ENCODE measurements around the gene OPCML. TPM values are rescaled to one million over a fixed set of nuclear protein-coding genes. Genes with fewer than 3 reads are reported as not detected.

OPCML gene
- polyA plus RNA-seq, 3 donors, result not detected

GRCh38 chr11:133198438-133198837 is 333.9 kb downstream of the OPCML start:
- peaks cover 0 to 4% of the 10 kb centered on the region in 2 donors for H3K9me3 ChIP-seq (replicated peaks in 1 of 2; ENCODE audit: control insufficient read depth in 1 of 2, insufficient read depth in 1 of 2, low read length in 2 of 2)
- no peak overlapping the region for H2AFZ ChIP-seq (ENCODE audit: insufficient read depth, low read depth, low read length, poor library complexity, severe bottlenecking)
- H3K9ac ChIP-seq (ENCODE audit: insufficient read depth, low read length, poor library complexity, severe bottlenecking), result no peak overlapping the region
- intact Hi-C loops (cut with micrococcal nuclease), result no loop called here
- no peaks in the 10 kb centered on the region for H3K79me2 ChIP-seq (ENCODE audit: insufficient read depth, low read length)
- H3K4me1 ChIP-seq (ENCODE audit: control insufficient read depth in 1 of 2, insufficient read depth in 2 of 2, low read length in 2 of 2), result peaks cover 16 to 24% of the 10 kb centered on the region in 2 donors
- TF ChIP-seq, protein P1, sequence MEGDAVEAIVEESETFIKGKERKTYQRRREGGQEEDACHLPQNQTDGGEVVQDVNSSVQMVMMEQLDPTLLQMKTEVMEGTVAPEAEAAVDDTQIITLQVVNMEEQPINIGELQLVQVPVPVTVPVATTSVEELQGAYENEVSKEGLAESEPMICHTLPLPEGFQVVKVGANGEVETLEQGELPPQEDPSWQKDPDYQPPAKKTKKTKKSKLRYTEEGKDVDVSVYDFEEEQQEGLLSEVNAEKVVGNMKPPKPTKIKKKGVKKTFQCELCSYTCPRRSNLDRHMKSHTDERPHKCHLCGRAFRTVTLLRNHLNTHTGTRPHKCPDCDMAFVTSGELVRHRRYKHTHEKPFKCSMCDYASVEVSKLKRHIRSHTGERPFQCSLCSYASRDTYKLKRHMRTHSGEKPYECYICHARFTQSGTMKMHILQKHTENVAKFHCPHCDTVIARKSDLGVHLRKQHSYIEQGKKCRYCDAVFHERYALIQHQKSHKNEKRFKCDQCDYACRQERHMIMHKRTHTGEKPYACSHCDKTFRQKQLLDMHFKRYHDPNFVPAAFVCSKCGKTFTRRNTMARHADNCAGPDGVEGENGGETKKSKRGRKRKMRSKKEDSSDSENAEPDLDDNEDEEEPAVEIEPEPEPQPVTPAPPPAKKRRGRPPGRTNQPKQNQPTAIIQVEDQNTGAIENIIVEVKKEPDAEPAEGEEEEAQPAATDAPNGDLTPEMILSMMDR (IDR thresholded peaks at IDR 0.05), result no peak
- H3K27me3 Mint-ChIP-seq (ENCODE audit: low read depth in 3 of 3), result peaks cover 0 to 6% (median 0%) of the 10 kb centered on the region in 3 donors
- H3K27ac ChIP-seq (ENCODE audit: low read depth in 1 of 2, low read length in 2 of 2), result no peak overlapping the region
- peaks cover 0 to 6% (median 3%) of the 10 kb centered on the region in 7 donors for H3K9me3 Mint-ChIP-seq
- H3K36me3 Mint-ChIP-seq, result no peaks in the 10 kb centered on the region
- no peaks in the 10 kb centered on the region for H4K20me1 ChIP-seq (ENCODE audit: insufficient read depth, low read length)
- no peak for DNase-seq
- H3K27me3 ChIP-seq (ENCODE audit: control insufficient read depth in 2 of 2, insufficient read depth in 2 of 2, low read length in 2 of 2), result no peaks in the 10 kb centered on the region
- no peaks in the 10 kb centered on the region for H3K36me3 ChIP-seq (replicated peaks in 1 of 2; ENCODE audit: control insufficient read depth in 1 of 2, insufficient read depth in 2 of 2, low read length in 2 of 2)
- WGBS (ENCODE audit: insufficient coverage), result 94% methylated on average over 4 of the region's 5 CpGs
- no peak overlapping the region for H3K4me2 ChIP-seq (replicated peaks; ENCODE audit: extremely low read depth, low read length, poor library complexity, severe bottlenecking)
- peaks cover 24% of the 10 kb centered on the region for H3K4me1 Mint-ChIP-seq
- H3K4me3 Mint-ChIP-seq, result no peak overlapping the region
- no peak overlapping the region for H3K4me3 ChIP-seq (replicated peaks in 1 of 3; ENCODE audit: low read depth in 2 of 3, low read length in 3 of 3)
- peak overlapping the region in 1 of 7 donors; percentile 68 for H3K27ac Mint-ChIP-seq

- Histone ChIP-seq H3K4me1 (ENCODE audit: control insufficient read depth in 1 of 2, insufficient read depth in 2 of 2, low read length in 2 of 2) (peaks cover 19 to 24% of the 10 kb centered on the region in 2 donors), H2AFZ (ENCODE audit: insufficient read depth, low read depth, low read length, poor library complexity, severe bottlenecking) (no peak overlapping the region), H3K4me3 (replicated peaks in 1 of 3; ENCODE audit: low read depth in 2 of 3, low read length in 3 of 3) (no peak overlapping the region), H3K79me2 (ENCODE audit: insufficient read depth, low read length) (no peaks in the 10 kb centered on the region), H4K20me1 (ENCODE audit: insufficient read depth, low read length) (no peaks in the 10 kb centered on the region), H3K36me3 (replicated peaks in 1 of 2; ENCODE audit: control insufficient read depth in 1 of 2, insufficient read depth in 2 of 2, low read length in 2 of 2) (no peaks in the 10 kb centered on the region), H3K4me2 (replicated peaks; ENCODE audit: extremely low read depth, low read length, poor library complexity, severe bottlenecking) (no peak overlapping the region), H3K27ac (ENCODE audit: low read depth in 1 of 2, low read length in 2 of 2) (no peak overlapping the region), H3K27me3 (ENCODE audit: control insufficient read depth in 2 of 2, insufficient read depth in 2 of 2, low read length in 2 of 2) (no peaks in the 10 kb centered on the region), H3K9me3 (replicated peaks in 1 of 2; ENCODE audit: control insufficient read depth in 1 of 2, insufficient read depth in 1 of 2, low read length in 2 of 2) (peaks cover 0 to 2% of the 10 kb centered on the region in 2 donors), H3K9ac (ENCODE audit: insufficient read depth, low read length, poor library complexity, severe bottlenecking) (no peak overlapping the region)
- H3K4me3 Mint-ChIP-seq, result no peak overlapping the region
- peaks cover 0 to 4% (median 0%) of the 10 kb centered on the region in 3 donors for H3K27me3 Mint-ChIP-seq (ENCODE audit: low read depth in 3 of 3)
- intact Hi-C loops (cut with micrococcal nuclease), result no loop called here
- H3K4me1 Mint-ChIP-seq, result peaks cover 25% of the 10 kb centered on the region
- 100% methylated on average over 3 of the region's 4 CpGs for WGBS (ENCODE audit: insufficient coverage)
- peaks cover 0 to 5% (median 3%) of the 10 kb centered on the region in 7 donors for H3K9me3 Mint-ChIP-seq
- TF ChIP-seq, protein P1 (IDR thresholded peaks at IDR 0.05), result no peak
- H3K27ac Mint-ChIP-seq, result no peak overlapping the region
- no peaks in the 10 kb centered on the region for H3K36me3 Mint-ChIP-seq
- peak in 1 of 3 donors; percentile 46 for DNase-seq
Observed at GRCh38 chr11:133197425-133197824, 334.9 kb downstream of the OPCML start.
